HG03066 (cell line): ENCODE results near the gene LRRC30.

Experiments used
- ATAC-seq: cut with Tn5 transposase; IDR thresholded peaks from one replicate; pipeline ENCODE4 v1.9.1; 2021; ENCODE audit warnings: low read depth; ENCODE audit not compliant: unreplicated experiment

LRRC30 gene

GRCh38 chr18:7236933-7237332 is 6.0 kb downstream of the LRRC30 start:
- no peak for ATAC-seq

DNA sequence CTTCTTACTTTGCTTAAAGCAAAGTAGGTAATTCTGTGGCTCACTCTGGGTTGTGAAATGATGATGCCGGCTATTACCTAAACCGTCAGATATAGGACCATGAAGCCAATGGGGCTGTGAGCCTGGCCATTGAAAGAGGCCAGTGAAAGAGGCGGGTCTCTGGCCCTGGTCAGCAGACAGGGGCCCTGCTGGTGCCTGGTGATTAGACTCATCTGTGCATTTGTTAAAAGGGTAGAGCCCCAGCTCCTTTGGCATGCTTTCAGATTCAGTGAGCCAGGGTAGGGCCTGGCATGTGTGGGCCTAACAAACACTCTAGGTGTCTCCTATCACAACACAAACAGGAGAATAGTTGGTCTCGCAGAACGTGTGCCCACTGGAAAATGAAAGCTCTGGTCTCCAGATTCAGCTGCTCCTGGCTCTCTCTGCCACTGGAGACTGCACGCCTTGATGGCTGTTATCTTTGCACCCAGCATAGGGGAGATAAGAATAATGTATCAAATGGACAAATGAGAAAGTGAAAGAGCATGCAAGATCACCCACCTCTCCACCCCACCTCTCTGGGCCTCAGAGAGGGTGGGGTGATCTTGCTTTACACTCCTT is 6.9 kb downstream of the LRRC30 start:
- ATAC-seq, result no peak

GRCh38 chr18:7242926-7243325 is 12.0 kb downstream of the LRRC30 start:
- ATAC-seq, result no peak

GRCh38 chr18:7248877-7249276 is 18.0 kb downstream of the LRRC30 start:
- ATAC-seq, result no peak

GRCh38 chr18:7254163-7254562 is 23.3 kb downstream of the LRRC30 start:
- no peak for ATAC-seq

GRCh38 chr18:7255054-7255453 is 24.2 kb downstream of the LRRC30 start:
- ATAC-seq, result no peak

DNA sequence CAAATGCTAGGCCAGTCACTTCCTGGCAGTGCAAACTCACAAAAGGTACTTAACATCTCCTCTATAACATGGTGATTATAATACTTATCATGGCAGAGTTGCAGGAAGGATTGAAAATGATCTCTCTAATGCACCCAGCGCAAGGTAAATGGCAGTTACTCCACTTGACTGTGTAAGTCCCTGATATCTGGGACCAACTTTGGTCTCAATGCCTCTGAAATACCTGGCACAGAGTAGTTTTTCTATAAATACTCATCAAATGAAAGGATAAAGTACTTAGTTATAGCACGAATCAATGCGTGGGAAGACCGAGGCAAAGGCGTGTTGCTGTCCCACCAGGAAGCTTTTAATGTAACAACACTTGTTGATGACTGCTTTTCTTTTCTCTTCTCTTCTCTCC is 24.8 kb downstream of the LRRC30 start:
- ATAC-seq, result no peak

- ATAC-seq, result no peak
Measured at GRCh38 chr18:7256618-7257425, 25.9 kb downstream of the LRRC30 start.

DNA sequence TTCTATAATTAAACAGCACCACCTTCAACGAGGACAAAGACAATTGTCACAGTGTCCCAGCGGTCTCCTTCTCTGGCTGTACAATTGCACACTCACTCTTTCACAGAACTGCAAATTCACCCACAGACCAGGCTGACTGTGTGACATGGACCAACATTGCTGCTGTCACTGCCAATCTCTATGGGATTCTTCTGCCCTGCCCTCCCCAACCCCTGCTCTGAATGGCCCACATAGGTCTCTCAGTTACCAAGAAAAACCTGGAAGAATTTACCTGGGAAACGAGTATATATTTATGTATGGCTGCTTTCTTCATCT is 26.5 kb downstream of the LRRC30 start:
- no peak for ATAC-seq

GRCh38 chr18:7259475-7259874 is 28.6 kb downstream of the LRRC30 start:
- no peak for ATAC-seq

GRCh38 chr18:7261199-7261598 is 30.3 kb downstream of the LRRC30 start:
- no peak for ATAC-seq

- ATAC-seq, result no peak
Measured at GRCh38 chr18:7267973-7268372, 37.1 kb downstream of the LRRC30 start.

DNA sequence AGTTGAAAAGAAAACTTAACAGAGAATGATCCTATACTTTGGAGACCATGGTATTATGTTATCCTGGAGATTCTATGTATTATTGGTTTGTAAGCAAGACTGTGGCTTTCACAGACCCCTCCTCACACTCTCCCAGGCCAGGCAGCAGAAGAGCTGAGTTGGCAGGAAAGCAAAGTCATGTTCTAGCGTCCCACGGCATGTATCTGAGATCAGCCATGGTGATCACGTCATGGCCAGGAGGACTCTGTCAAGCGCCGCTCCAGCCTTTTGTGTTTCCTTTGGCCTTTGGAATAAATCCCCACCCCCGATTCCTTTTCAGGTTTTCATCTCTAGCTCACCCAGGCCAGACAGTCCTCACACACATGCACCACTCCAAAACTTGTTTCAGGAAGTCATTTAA is 39.1 kb downstream of the LRRC30 start:
- no peak for ATAC-seq

- ATAC-seq, result no peak
Measured at GRCh38 chr18:7272311-7273049, 41.6 kb downstream of the LRRC30 start.

DNA sequence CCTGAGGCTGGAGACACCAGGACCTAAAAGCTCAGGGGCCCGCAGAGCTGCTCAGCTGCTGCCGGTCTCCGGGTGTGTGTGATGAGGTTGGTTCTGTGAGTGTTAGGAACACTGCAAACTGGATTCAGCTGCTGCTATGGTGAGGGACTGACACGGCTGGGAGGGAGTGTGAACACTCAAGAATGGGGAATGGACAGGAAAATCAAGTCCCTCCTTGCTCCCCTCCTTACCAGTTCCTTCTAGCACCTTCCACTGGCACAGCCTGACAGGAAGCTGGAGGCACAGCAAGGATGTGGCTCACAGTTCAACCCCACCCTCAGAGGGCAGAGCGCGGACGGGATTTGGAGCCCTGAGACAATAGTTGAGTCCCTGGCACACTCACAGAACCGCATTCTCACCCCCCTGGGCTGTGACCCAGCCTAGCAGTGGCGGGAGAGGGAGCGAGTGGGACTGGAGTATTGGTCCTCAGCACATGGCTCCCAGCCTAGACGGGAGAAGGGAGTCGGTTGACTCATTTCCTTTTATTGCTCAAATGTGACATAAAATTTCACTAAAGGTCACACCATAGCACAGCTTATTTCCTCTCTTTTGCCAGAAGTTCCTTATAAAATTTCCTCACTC is 42.5 kb downstream of the LRRC30 start:
- ATAC-seq, result no peak

- ATAC-seq, result no peak
Measured at GRCh38 chr18:7281579-7281978, 50.7 kb downstream of the LRRC30 start.
